Transverse colon (tissue), 4 donors: ENCODE measurements around the gene KRTAP5-8. TPM values are rescaled to one million over a fixed set of nuclear protein-coding genes. Genes with fewer than 3 reads are reported as not detected.
"Not testable (repeated sequence)": the region's sequence is repeated elsewhere in the genome, so short reads cannot be mapped to it uniquely, and the experiment has no call there.

ENCODE experiments used
- DNase-seq: peaks from one replicate; pipeline ENCODE4 v3.0.0-alpha.2; 2019
- H3K27ac ChIP-seq, 4 donors: fragments of 200-600 bp; sonication (generic); 2 replicates each; pipeline ENCODE4 v1.5.1; 2016 to 2018; ENCODE audit warnings: inconsistent platforms in 4 of 4
- H3K27me3 ChIP-seq: fragments of 200-600 bp; sonication (generic); 2 replicates; pipeline ENCODE4 v1.5.1; 2017; ENCODE audit warnings: inconsistent platforms
- H3K36me3 ChIP-seq, 4 donors: fragments of 200-600 bp; sonication (generic); 2 replicates each; pipeline ENCODE4 v1.5.1; 2017 to 2019; ENCODE audit warnings: inconsistent platforms in 4 of 4
- H3K4me1 ChIP-seq, 4 donors: fragments of 200-600 bp; sonication (generic); 2 replicates each; pipeline ENCODE4 v1.5.1; 2017 to 2020; ENCODE audit warnings: inconsistent platforms in 4 of 4
- H3K4me3 ChIP-seq, 4 donors: fragments of 200-600 bp; sonication (generic); 1 replicate in 1 of 4; 2 replicates in 3 of 4; pipeline versions ENCODE4 v1.5.1 to v1.6.1; 2017 to 2019; ENCODE audit warnings: inconsistent platforms in 4 of 4
- H3K9me3 ChIP-seq, 2 donors: fragments of 200-600 bp; sonication (generic); 2 replicates each; pipeline ENCODE4 v1.5.1; 2017 to 2019; ENCODE audit warnings: inconsistent platforms in 2 of 2
- CTCF ChIP-seq, 5 experiments: fragments of 200-600 bp in 3 of 5; fragments of 450-650 bp in 2 of 5; sonication (generic) in 3 of 5; IDR thresholded peaks; 1 replicate in 2 of 5; 2 replicates in 3 of 5; pipeline ENCODE4 v1.5.1; 2016 to 2017; ENCODE audit warnings: antibody characterized with exemption in 5 of 5, inconsistent platforms in 3 of 5, mild to moderate bottlenecking in 2 of 5, moderate library complexity in 1 of 5
- EP300 ChIP-seq: sonication (generic); formaldehyde crosslinking; IDR thresholded peaks from one replicate; pipeline ENCODE4 v1.6.1; 2017; ENCODE audit warnings: antibody characterized with exemption, low read depth
- POLR2A ChIP-seq: fragments of 450-650 bp; IDR thresholded peaks from one replicate; pipeline ENCODE4 v1.6.1; 2016; ENCODE audit warnings: antibody characterized with exemption, mild to moderate bottlenecking, moderate library complexity
- POLR2AphosphoS5 ChIP-seq, 3 donors: sonication (generic); formaldehyde crosslinking; IDR thresholded peaks; one replicate each; pipeline ENCODE4 v1.6.1; 2016; ENCODE audit warnings: antibody characterized with exemption in 3 of 3
- WGBS, 2 donors: methylation state at CpG; one replicate each; pipeline ENCODE4 v1.1.5; 2018; ENCODE audit warnings: low coverage in 1 of 2; 5-methylcytosine and 5-hydroxymethylcytosine counted together
- in situ Hi-C, 4 donors: fragments of 200-750 bp; cut with MboI; loops; one replicate each; pipeline versions ENCODE4 v1.15.0 to v1.15.1; 2017; ENCODE audit warnings: low sequenced_read_pairs in 3 of 4, low pct_ligation_motif_present in 1 of 4, low pct_unique_long_range_greater_than_20kb in 1 of 4
- intact Hi-C: fragments of 100-400 bp; cut with DNase I; formaldehyde crosslinking; loops from one replicate; pipeline ENCODE4 v1.15.1; 2023; ENCODE audit warnings: low total_unique reads
- total RNA-seq, 4 donors: library from RNA; depleted of rRNA; stranded (reverse); fragments of >200 nt; gene quantifications; one replicate each; pipeline ENCODE4 v1.1.0, GENCODE V29; 2016

Gene KRTAP5-8
- total RNA-seq, 4 donors from 2014 or later, result 0.41 to 3.2 (median 0.48) TPM; not detected in 1

GRCh38 chr11:71580057-71581003, 42.5 kb downstream of the KRTAP5-8 start:
- H3K4me3 ChIP-seq, result no peak overlapping the region
- in situ Hi-C loops (no loop called here), intact Hi-C loops (no loop called here)
- peak; percentile 58 for DNase-seq
- H3K36me3 ChIP-seq, result no peaks in the 10 kb centered on the region
- H3K4me1 ChIP-seq, result peaks cover 0 to 7% (median 0%) of the 10 kb centered on the region in 4 donors
- H3K9me3 ChIP-seq, result no peaks in the 10 kb centered on the region
- H3K27ac ChIP-seq, result no peak overlapping the region
- TF ChIP-seq POLR2AphosphoS5 (IDR thresholded peaks at IDR 0.05) (no peak), POLR2A (no peak), EP300 (no peak), CTCF (IDR thresholded peaks at IDR 0.05) (peak; percentile 65 to 89 (median 77))
- H3K27me3 ChIP-seq, result no peaks in the 10 kb centered on the region
- WGBS, 2 donors, result 0 to 3% methylated on average over 7 to 8 of the region's 8 CpGs

- WGBS, 2 donors, result 79% methylated on average over 4 of the region's 4 CpGs; no CpG with 5 or more reads in 1 of the 2 donors
- no peak overlapping the region for H3K4me3 ChIP-seq
- H3K9me3 ChIP-seq, result no peaks in the 10 kb centered on the region
- H3K27me3 ChIP-seq, result no peaks in the 10 kb centered on the region
- TF ChIP-seq POLR2A (no peak), POLR2AphosphoS5 (IDR thresholded peaks at IDR 0.05) (no peak), EP300 (no peak), CTCF (IDR thresholded peaks at IDR 0.05) (no peak)
- DNase-seq, result no peak
- peaks cover 0 to 7% (median 0%) of the 10 kb centered on the region in 4 donors for H3K4me1 ChIP-seq
- intact Hi-C loops (no loop called here), in situ Hi-C loops (no loop called here)
- H3K36me3 ChIP-seq, result no peaks in the 10 kb centered on the region
- no peak overlapping the region for H3K27ac ChIP-seq
These were observed 44.0 kb downstream of the KRTAP5-8 start for GRCh38 chr11:71581826-71582225.

- TF ChIP-seq CTCF (IDR thresholded peaks at IDR 0.05) (no peak), POLR2A (no peak), EP300 (no peak), POLR2AphosphoS5 (IDR thresholded peaks at IDR 0.05) (no peak)
- no peak for DNase-seq
- H3K27ac ChIP-seq, result no peak within 1 kb of the TSS
- no peaks in the 10 kb centered on the region for H3K27me3 ChIP-seq
- 51% methylated on average over 3 of the region's 3 CpGs; no CpG with 5 or more reads in 1 of the 2 donors for WGBS, 2 donors
- no peak within 1 kb of the TSS for H3K4me3 ChIP-seq
- H3K9me3 ChIP-seq, result no peaks in the 10 kb centered on the region
- intact Hi-C loops, result no loop called here
- H3K4me1 ChIP-seq, result peaks cover 0 to 7% (median 0%) of the 10 kb centered on the region in 4 donors
- no peaks in the 10 kb centered on the region for H3K36me3 ChIP-seq
- in situ Hi-C loops, result no loop called here
These were observed 44.6 kb downstream of the KRTAP5-8 start, which contains the start of gene KRTAP5-11 for GRCh38 chr11:71582309-71582895. Gene KRTAP5-11, minus strand, starts transcription at chr11:71582875. Its CDS starts 38 bp downstream, at chr11:71582837.

- H3K4me3 ChIP-seq, H3K9me3 ChIP-seq, in situ Hi-C loops, intact Hi-C loops, H3K27me3 ChIP-seq, DNase-seq, H3K36me3 ChIP-seq, H3K27ac ChIP-seq, H3K4me1 ChIP-seq: not testable (repeated sequence)
- 80 to 100% methylated on average over 1 to 2 of the region's 2 CpGs for WGBS, 2 donors
These were observed 45.1 kb downstream of the KRTAP5-8 start for GRCh38 chr11:71582969-71583368.

GRCh38 chr11:71585673-71586072, 47.8 kb downstream of the KRTAP5-8 start:
- DNase-seq, H3K4me3 ChIP-seq, H3K36me3 ChIP-seq, H3K4me1 ChIP-seq, H3K9me3 ChIP-seq, H3K27ac ChIP-seq, H3K27me3 ChIP-seq, in situ Hi-C loops, intact Hi-C loops: not testable (repeated sequence)
- 83 to 87% methylated on average over 5 of the region's 5 CpGs for WGBS, 2 donors

- intact Hi-C loops, in situ Hi-C loops, DNase-seq, H3K4me1 ChIP-seq, H3K9me3 ChIP-seq, H3K27me3 ChIP-seq, H3K36me3 ChIP-seq, H3K27ac ChIP-seq, H3K4me3 ChIP-seq: not testable (repeated sequence)
- 37% methylated on average over 4 of the region's 4 CpGs; no CpG with 5 or more reads in 1 of the 2 donors for WGBS, 2 donors
These were observed 50.5 kb downstream of the KRTAP5-8 start for GRCh38 chr11:71588314-71588713.
